ENCODE measurements around the gene PITPNM3.

DNA sequence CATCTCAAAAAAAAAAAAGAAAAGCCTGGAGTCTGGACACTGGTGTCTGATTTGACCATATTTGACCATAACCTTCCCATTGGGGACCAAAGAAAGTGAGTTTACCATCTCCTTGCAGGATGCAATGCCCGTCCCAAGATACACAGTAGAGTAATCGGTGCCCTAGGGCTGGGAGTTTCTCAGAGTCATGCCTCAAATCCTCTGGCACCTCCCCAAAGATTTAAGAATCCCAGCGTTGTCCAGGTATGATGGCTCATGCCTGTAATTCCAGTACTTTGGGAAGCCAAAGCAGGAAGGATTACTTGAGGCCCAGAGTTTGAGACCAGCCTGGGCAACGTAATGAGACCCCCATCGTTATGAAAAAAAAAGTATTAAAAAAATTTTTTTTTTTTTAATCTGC, 5.0 kb downstream of the PITPNM3 start:
- TF ChIP-seq DNMT1 (CRISPR knock-in tag; IDR thresholded peaks at IDR 0.05): no peak
- no peak for TF ChIP-seq ETV6 (CRISPR knock-in tag; conservative IDR thresholded peaks at IDR 0.05)
- no peak for TF ChIP-seq MED13 (CRISPR knock-in tag; IDR thresholded peaks at IDR 0.05)
- TF ChIP-seq, protein P1, sequence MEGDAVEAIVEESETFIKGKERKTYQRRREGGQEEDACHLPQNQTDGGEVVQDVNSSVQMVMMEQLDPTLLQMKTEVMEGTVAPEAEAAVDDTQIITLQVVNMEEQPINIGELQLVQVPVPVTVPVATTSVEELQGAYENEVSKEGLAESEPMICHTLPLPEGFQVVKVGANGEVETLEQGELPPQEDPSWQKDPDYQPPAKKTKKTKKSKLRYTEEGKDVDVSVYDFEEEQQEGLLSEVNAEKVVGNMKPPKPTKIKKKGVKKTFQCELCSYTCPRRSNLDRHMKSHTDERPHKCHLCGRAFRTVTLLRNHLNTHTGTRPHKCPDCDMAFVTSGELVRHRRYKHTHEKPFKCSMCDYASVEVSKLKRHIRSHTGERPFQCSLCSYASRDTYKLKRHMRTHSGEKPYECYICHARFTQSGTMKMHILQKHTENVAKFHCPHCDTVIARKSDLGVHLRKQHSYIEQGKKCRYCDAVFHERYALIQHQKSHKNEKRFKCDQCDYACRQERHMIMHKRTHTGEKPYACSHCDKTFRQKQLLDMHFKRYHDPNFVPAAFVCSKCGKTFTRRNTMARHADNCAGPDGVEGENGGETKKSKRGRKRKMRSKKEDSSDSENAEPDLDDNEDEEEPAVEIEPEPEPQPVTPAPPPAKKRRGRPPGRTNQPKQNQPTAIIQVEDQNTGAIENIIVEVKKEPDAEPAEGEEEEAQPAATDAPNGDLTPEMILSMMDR (CRISPR knock-in tag; IDR thresholded peaks at IDR 0.05): no peak

Measured in HepG2 (cell line).